ENCODE measurements around the gene PRDM10.

GRCh38 chr11:129974237-129974636 is 28.4 kb downstream of the PRDM10 start:
- TF ChIP-seq CTCF (IDR thresholded peaks at IDR 0.05) (no peak), POLR2A (IDR thresholded peaks at IDR 0.05) (no peak), POLR2AphosphoS5 (IDR thresholded peaks at IDR 0.05) (no peak)
